Bronchial epithelial cell (primary cell): ENCODE data around the gene CHST13. TPM values are rescaled to one million over a fixed set of nuclear protein-coding genes. Genes with fewer than 3 reads are reported as not detected.

Source experiments
- DNase-seq: peaks from one replicate; pipeline ENCODE4 v3.0.0-alpha.2; 2010; ENCODE audit warnings: low read depth
- FAIRE-seq: peaks from 2 replicates; lab custom pipeline; 2011; peaks lifted over from hg19 to GRCh38; lab: Jason Lieb, UNC
- H3K27me3 ChIP-seq: 2 replicates; pipeline ENCODE4 v1.5.1; 2011; ENCODE audit warnings: low read length; ENCODE audit not compliant: control insufficient read depth, insufficient read depth
- H3K36me3 ChIP-seq: 2 replicates; pipeline ENCODE4 v1.5.1; 2011; ENCODE audit warnings: low read length; ENCODE audit not compliant: control insufficient read depth, insufficient read depth
- H3K4me3 ChIP-seq: 2 replicates; pipeline ENCODE4 v1.5.1; 2011; ENCODE audit warnings: mild to moderate bottlenecking, low read depth, low read length, control low read depth
- CTCF ChIP-seq: IDR thresholded peaks from 2 replicates; pipeline ENCODE4 v1.5.1; 2011; ENCODE audit warnings: mild to moderate bottlenecking, moderate library complexity, low read length, control low read depth, inconsistent platforms; ENCODE audit not compliant: insufficient read depth, severe bottlenecking
- total RNA-seq: library from RNA; depleted of rRNA; stranded (reverse); fragments of >200 nt; gene quantifications from 2 replicates; pipeline ENCODE4 v1.2.1, GENCODE V29; 2014

The CHST13 gene
- total RNA-seq, 1 donor from 2014 or later, result not detected

DNA sequence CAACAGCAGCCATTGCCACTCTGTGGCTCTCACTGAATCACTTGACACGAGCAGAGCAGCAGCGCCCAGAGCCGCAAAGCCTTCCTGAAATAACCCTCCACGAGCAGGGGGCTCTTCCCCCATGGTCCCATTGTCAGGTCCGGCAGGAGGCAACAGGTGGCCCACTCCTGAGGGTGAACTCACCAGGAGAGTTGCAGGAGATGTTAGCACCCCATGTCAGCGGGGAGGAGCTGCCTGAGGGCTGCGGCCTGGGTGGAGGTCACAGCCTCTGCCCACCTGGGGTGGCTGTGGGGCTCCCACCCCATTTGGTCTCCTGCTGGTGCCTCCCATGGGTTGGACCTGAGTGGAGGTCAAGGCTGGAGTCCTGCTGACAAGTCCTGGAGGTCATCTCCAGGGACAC is 47.1 kb downstream of the CHST13 start:
- FAIRE-seq, result no peak
- DNase-seq, result no peak
- TF ChIP-seq CTCF, result no peak
- no peaks in the 10 kb centered on the region for H3K36me3 ChIP-seq
- H3K27me3 ChIP-seq, result peaks cover 3% of the 10 kb centered on the region
- H3K4me3 ChIP-seq, result no peak overlapping the region

GRCh38 chr3:126573492-126574117 is 49.6 kb downstream of the CHST13 start:
- DNase-seq, result peak; percentile 46
- no peak for TF ChIP-seq CTCF
- Histone ChIP-seq H3K27me3 (peaks cover 2% of the 10 kb centered on the region), H3K36me3 (no peaks in the 10 kb centered on the region), H3K4me3 (no peak overlapping the region)
- FAIRE-seq, result peak; percentile 13

GRCh38 chr3:126577261-126577660 is 53.3 kb downstream of the CHST13 start:
- Histone ChIP-seq H3K36me3 (no peaks in the 10 kb centered on the region), H3K4me3 (no peak overlapping the region), H3K27me3 (no peaks in the 10 kb centered on the region)
- DNase-seq (no peak), FAIRE-seq (no peak)
- no peak for TF ChIP-seq CTCF

GRCh38 chr3:126578702-126579101 is 54.7 kb downstream of the CHST13 start:
- Histone ChIP-seq H3K4me3 (no peak overlapping the region), H3K36me3 (no peaks in the 10 kb centered on the region), H3K27me3 (no peaks in the 10 kb centered on the region)
- no peak for FAIRE-seq
- no peak for DNase-seq
- TF ChIP-seq CTCF, result no peak

- FAIRE-seq (no peak), DNase-seq (no peak)
- H3K27me3 ChIP-seq, result no peaks in the 10 kb centered on the region
- no peak overlapping the region for H3K4me3 ChIP-seq
- H3K36me3 ChIP-seq, result no peaks in the 10 kb centered on the region
- no peak for TF ChIP-seq CTCF
Observed at GRCh38 chr3:126580746-126581145, 56.8 kb downstream of the CHST13 start.

DNA sequence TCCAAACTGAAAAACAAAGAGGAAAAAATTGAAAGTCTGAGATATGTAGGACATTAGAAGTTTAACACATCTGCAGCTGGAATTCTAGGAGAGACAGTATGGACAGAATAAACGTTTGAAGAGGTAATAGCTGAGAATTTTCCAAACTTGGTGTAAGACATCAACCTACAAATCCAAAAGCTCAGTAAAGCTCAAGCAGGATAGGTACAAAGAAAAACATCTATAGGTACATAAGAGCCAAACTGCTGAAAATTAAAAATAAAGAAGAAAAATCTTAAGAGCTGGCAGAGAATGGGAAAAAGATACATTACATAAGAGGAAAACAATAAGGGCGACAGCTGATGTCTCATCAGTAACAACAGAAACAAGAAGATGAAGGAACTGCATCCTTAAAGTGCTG is 57.6 kb downstream of the CHST13 start:
- H3K4me3 ChIP-seq, result no peak overlapping the region
- H3K27me3 ChIP-seq, result no peaks in the 10 kb centered on the region
- no peaks in the 10 kb centered on the region for H3K36me3 ChIP-seq
- no peak for TF ChIP-seq CTCF
- DNase-seq (no peak), FAIRE-seq (no peak)
